Calu3 (cell line): ENCODE measurements around the gene SH3RF3. TPM values are rescaled to one million over a fixed set of nuclear protein-coding genes. Genes with fewer than 3 reads are reported as not detected.

Experiments
- BruUV-seq: library from RNA; stranded (reverse); fragments of 400-500 nt; replicated peaks from 2 replicates; lab custom pipeline; 2021; lab: Mats Ljungman, UMichigan
- CTCF ChIA-PET: fragments of 300-600 bp; sonication (Branson Sonifier 250); formaldehyde crosslinking; loops from one replicate; lab custom pipeline; 2022; ENCODE audit warnings: antibody characterized with exemption; lab: Charles Lee
- DNase-seq: peaks from one replicate; pipeline ENCODE4 v3.0.0; 2022
- H3K27ac Mint-ChIP-seq: one replicate; pipeline ENCODE4 v1.8.0; 2022; ENCODE audit warnings: mixed read lengths; ENCODE audit not compliant: unreplicated experiment
- H3K27me3 Mint-ChIP-seq: one replicate; pipeline ENCODE4 v1.8.0; 2022; ENCODE audit warnings: mixed read lengths; ENCODE audit not compliant: unreplicated experiment
- H3K36me3 Mint-ChIP-seq: one replicate; pipeline ENCODE4 v1.8.0; 2022; ENCODE audit warnings: mild to moderate bottlenecking, moderate library complexity, mixed read lengths; ENCODE audit not compliant: insufficient read depth, unreplicated experiment
- H3K4me1 Mint-ChIP-seq: one replicate; pipeline ENCODE4 v1.8.0; 2022; ENCODE audit warnings: mild to moderate bottlenecking, low read depth, mixed read lengths; ENCODE audit not compliant: unreplicated experiment
- H3K4me3 Mint-ChIP-seq: one replicate; pipeline ENCODE4 v1.8.0; 2022; ENCODE audit warnings: mild to moderate bottlenecking, low read depth, moderate library complexity, mixed read lengths; ENCODE audit not compliant: unreplicated experiment
- H3K9me3 Mint-ChIP-seq: one replicate; pipeline ENCODE4 v1.8.0; 2022; ENCODE audit warnings: low read depth, mixed read lengths; ENCODE audit not compliant: unreplicated experiment
- CTCF ChIP-seq: fragments of 200-600 bp; IDR thresholded peaks from one replicate; pipeline ENCODE4 v1.8.0; 2022; ENCODE audit warnings: antibody characterized with exemption; ENCODE audit not compliant: unreplicated experiment
- intact Hi-C: fragments of 100-400 bp; cut with micrococcal nuclease; formaldehyde crosslinking; loops from one replicate; pipeline ENCODE4 v1.10.0; 2022; ENCODE audit not compliant: unreplicated experiment
- total RNA-seq: library from RNA; stranded (reverse); gene quantifications from 2 replicates; pipeline ENCODE4 v1.2.3, GENCODE V29; 2022

Gene SH3RF3
- total RNA-seq, 1 experiment from 2014 or later, result 0.17 TPM

DNA sequence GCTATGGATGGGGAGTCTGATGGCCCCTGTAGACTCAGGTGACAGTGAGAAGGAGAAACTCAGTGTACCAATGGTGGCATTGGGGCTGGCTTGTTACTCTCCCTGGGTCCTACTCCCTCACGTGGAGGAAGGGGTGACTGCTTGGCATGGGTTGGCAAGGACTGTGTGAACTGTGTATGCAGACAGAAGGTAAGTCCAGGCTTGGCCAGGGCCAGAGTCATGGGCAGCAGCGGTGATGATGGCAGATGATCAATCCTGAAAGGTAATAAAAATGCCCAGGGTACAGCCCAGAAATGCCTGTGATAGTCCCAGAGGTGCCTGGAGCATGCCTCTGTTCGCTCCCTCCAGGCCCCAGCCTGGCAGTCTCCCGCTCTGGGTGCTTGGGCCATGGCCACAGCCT is 153.9 kb downstream of the SH3RF3 start:
- Mint-ChIP-seq H3K4me3 (no peak overlapping the region), H3K9me3 (no peaks in the 10 kb centered on the region), H3K27me3 (peaks cover 99% of the 10 kb centered on the region), H3K27ac (no peak overlapping the region), H3K4me1 (no peaks in the 10 kb centered on the region), H3K36me3 (no peaks in the 10 kb centered on the region)
- no peak for TF ChIP-seq CTCF
- intact Hi-C loops, result no loop called here
- no peak for DNase-seq
- CTCF ChIA-PET, result no interaction called here
- no TSS peak for BruUV-seq

GRCh38 chr2:109284826-109285225 is 155.8 kb downstream of the SH3RF3 start:
- no peaks in the 10 kb centered on the region for H3K36me3 Mint-ChIP-seq
- CTCF ChIA-PET, result no interaction called here
- H3K9me3 Mint-ChIP-seq, result no peaks in the 10 kb centered on the region
- no peaks in the 10 kb centered on the region for H3K4me1 Mint-ChIP-seq
- H3K4me3 Mint-ChIP-seq, result no peak overlapping the region
- no peak for TF ChIP-seq CTCF
- H3K27me3 Mint-ChIP-seq, result peaks cover 100% of the 10 kb centered on the region
- no TSS peak for BruUV-seq
- no peak overlapping the region for H3K27ac Mint-ChIP-seq
- DNase-seq, result no peak
- intact Hi-C loops, result no loop called here

GRCh38 chr2:109285244-109285651 is 156.2 kb downstream of the SH3RF3 start:
- Mint-ChIP-seq H3K4me1 (no peaks in the 10 kb centered on the region), H3K27ac (no peak overlapping the region), H3K36me3 (no peaks in the 10 kb centered on the region), H3K9me3 (no peaks in the 10 kb centered on the region), H3K27me3 (peaks cover 100% of the 10 kb centered on the region), H3K4me3 (no peak overlapping the region)
- BruUV-seq, result no TSS peak
- DNase-seq, result no peak
- TF ChIP-seq CTCF, result no peak
- CTCF ChIA-PET, result no interaction called here
- intact Hi-C loops, result no loop called here

DNA sequence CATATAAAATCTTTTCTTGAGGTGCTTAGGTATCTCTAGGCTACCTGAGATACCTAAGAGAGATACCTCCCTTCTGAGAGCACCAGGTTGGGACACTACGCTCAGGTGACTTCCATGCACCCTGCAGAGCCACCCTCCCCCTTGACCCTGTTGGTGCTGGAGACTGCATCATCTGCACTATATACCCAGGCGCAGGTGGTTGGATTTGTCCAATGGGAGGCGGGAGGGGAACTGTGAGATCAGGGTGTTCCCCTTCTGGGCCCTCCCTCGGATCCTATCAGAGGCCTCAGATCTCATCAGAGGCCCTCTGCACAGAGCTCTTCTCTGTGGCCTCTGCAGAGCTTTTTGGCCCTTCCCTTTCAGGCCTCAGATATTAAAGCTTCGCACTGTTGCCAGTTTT is 158.4 kb downstream of the SH3RF3 start:
- H3K27me3 Mint-ChIP-seq, result peaks cover 100% of the 10 kb centered on the region
- no peak for DNase-seq
- TF ChIP-seq CTCF, result no peak
- no peaks in the 10 kb centered on the region for H3K4me1 Mint-ChIP-seq
- no peak overlapping the region for H3K4me3 Mint-ChIP-seq
- no peak overlapping the region for H3K27ac Mint-ChIP-seq
- H3K9me3 Mint-ChIP-seq, result no peaks in the 10 kb centered on the region
- intact Hi-C loops, result no loop called here
- H3K36me3 Mint-ChIP-seq, result no peaks in the 10 kb centered on the region
- BruUV-seq, result no TSS peak
- CTCF ChIA-PET, result no interaction called here
